Esophagus squamous epithelium (tissue), 5 donors: Measurements from ENCODE around the gene LHCGR. TPM values are rescaled to one million over a fixed set of nuclear protein-coding genes. Genes with fewer than 3 reads are reported as not detected.

Source experiments
- DNase-seq: peaks from one replicate; lab custom pipeline; 2025; lab: John Stamatoyannopoulos, UW
- H3K27ac ChIP-seq, 4 donors: fragments of 200-600 bp; sonication (generic); one replicate each; pipeline ENCODE4 v1.5.1; 2016 to 2019; ENCODE audit warnings: mild to moderate bottlenecking in 1 of 4
- H3K27me3 ChIP-seq, 4 donors: fragments of 200-600 bp; sonication (generic); 1 replicate in 3 of 4; 2 replicates in 1 of 4; pipeline versions ENCODE4 v1.5.1 to v1.6.0; 2017 to 2021; ENCODE audit warnings: antibody characterized with exemption in 1 of 4
- H3K36me3 ChIP-seq, 3 donors: fragments of 200-600 bp; sonication (generic); one replicate each; pipeline ENCODE4 v1.5.1; 2016 to 2019
- H3K4me1 ChIP-seq, 3 donors: fragments of 200-600 bp; sonication (generic); one replicate each; pipeline ENCODE4 v1.5.1; 2017 to 2019
- H3K4me3 ChIP-seq, 4 donors: fragments of 200-600 bp; sonication (generic); 1 replicate in 3 of 4; 2 replicates in 1 of 4; pipeline ENCODE4 v1.5.1; 2016 to 2019; ENCODE audit warnings: mild to moderate bottlenecking in 2 of 4, moderate library complexity in 1 of 4
- H3K9me3 ChIP-seq, 3 donors: fragments of 200-600 bp; sonication (generic); one replicate each; pipeline ENCODE4 v1.5.1; 2016 to 2019
- POLR2A ChIP-seq, 4 donors: fragments of 450-650 bp; IDR thresholded peaks; one replicate each; pipeline ENCODE4 v1.6.1; 2017; ENCODE audit warnings: antibody characterized with exemption in 4 of 4, mild to moderate bottlenecking in 4 of 4, moderate library complexity in 3 of 4
- WGBS, 2 donors: methylation state at CpG; one replicate each; pipeline ENCODE4 v1.1.5; 2018; 5-methylcytosine and 5-hydroxymethylcytosine counted together
- intact Hi-C: fragments of 100-400 bp; cut with DNase I; formaldehyde crosslinking; loops from one replicate; pipeline ENCODE4 v1.15.0; 2022
- total RNA-seq, 4 donors: library from RNA; depleted of rRNA; stranded (reverse); fragments of >200 nt; gene quantifications; one replicate each; pipeline ENCODE4 v1.1.0, GENCODE V29; 2016
- TF ChIP-seq, protein P1 (sequence below), 6 experiments: fragments of 450-650 bp in 4 of 6; fragments of 200-600 bp in 2 of 6; sonication (generic) in 2 of 6; IDR thresholded peaks; one replicate each; pipeline ENCODE4 v1.5.1; 2016 to 2019; ENCODE audit warnings: antibody characterized with exemption in 6 of 6, mild to moderate bottlenecking in 4 of 6, moderate library complexity in 4 of 6
- donor health status: DM: yes; HTN: yes; CAD: no.

The LHCGR gene
- total RNA-seq, 4 donors from 2014 or later, result 0.22 to 0.76 TPM; not detected in 2

- no peaks in the 10 kb centered on the region for H3K9me3 ChIP-seq
- H3K36me3 ChIP-seq, result no peaks in the 10 kb centered on the region
- H3K4me1 ChIP-seq, result no peaks in the 10 kb centered on the region
- intact Hi-C loops, result no loop called here
- H3K4me3 ChIP-seq, result no peak overlapping the region
- no peaks in the 10 kb centered on the region for H3K27me3 ChIP-seq
- TF ChIP-seq, protein P1, sequence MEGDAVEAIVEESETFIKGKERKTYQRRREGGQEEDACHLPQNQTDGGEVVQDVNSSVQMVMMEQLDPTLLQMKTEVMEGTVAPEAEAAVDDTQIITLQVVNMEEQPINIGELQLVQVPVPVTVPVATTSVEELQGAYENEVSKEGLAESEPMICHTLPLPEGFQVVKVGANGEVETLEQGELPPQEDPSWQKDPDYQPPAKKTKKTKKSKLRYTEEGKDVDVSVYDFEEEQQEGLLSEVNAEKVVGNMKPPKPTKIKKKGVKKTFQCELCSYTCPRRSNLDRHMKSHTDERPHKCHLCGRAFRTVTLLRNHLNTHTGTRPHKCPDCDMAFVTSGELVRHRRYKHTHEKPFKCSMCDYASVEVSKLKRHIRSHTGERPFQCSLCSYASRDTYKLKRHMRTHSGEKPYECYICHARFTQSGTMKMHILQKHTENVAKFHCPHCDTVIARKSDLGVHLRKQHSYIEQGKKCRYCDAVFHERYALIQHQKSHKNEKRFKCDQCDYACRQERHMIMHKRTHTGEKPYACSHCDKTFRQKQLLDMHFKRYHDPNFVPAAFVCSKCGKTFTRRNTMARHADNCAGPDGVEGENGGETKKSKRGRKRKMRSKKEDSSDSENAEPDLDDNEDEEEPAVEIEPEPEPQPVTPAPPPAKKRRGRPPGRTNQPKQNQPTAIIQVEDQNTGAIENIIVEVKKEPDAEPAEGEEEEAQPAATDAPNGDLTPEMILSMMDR (IDR thresholded peaks at IDR 0.05), result no peak
- no peak for TF ChIP-seq POLR2A (IDR thresholded peaks at IDR 0.05)
- 67 to 71% methylated on average over 4 of the region's 4 CpGs for WGBS, 2 donors
- no peak for DNase-seq
- no peak overlapping the region for H3K27ac ChIP-seq
Observed at GRCh38 chr2:48693066-48693465, 62.5 kb downstream of the LHCGR start.

- no peaks in the 10 kb centered on the region for H3K36me3 ChIP-seq
- DNase-seq, result no peak
- no peaks in the 10 kb centered on the region for H3K4me1 ChIP-seq
- no peak for TF ChIP-seq POLR2A (IDR thresholded peaks at IDR 0.05)
- TF ChIP-seq, protein P1 (IDR thresholded peaks at IDR 0.05), result no peak
- no peak overlapping the region for H3K4me3 ChIP-seq
- intact Hi-C loops, result no loop called here
- no peaks in the 10 kb centered on the region for H3K9me3 ChIP-seq
- WGBS, 2 donors, result 71 to 74% methylated on average over 3 of the region's 3 CpGs
- no peaks in the 10 kb centered on the region for H3K27me3 ChIP-seq
- H3K27ac ChIP-seq, result no peak overlapping the region
Observed at GRCh38 chr2:48691935-48692691, 63.4 kb downstream of the LHCGR start.

GRCh38 chr2:48685126-48685525 lies 70.4 kb downstream of the LHCGR start:
- no peak for DNase-seq
- WGBS, 2 donors, result 91% methylated on average over 1 of the region's 1 CpG
- no peak overlapping the region for H3K27ac ChIP-seq
- H3K4me1 ChIP-seq, result no peaks in the 10 kb centered on the region
- TF ChIP-seq, protein P1 (IDR thresholded peaks at IDR 0.05), result no peak
- no peak for TF ChIP-seq POLR2A (IDR thresholded peaks at IDR 0.05)
- intact Hi-C loops, result no loop called here
- no peaks in the 10 kb centered on the region for H3K36me3 ChIP-seq
- no peaks in the 10 kb centered on the region for H3K9me3 ChIP-seq
- H3K27me3 ChIP-seq, result no peaks in the 10 kb centered on the region
- H3K4me3 ChIP-seq, result no peak overlapping the region

DNA sequence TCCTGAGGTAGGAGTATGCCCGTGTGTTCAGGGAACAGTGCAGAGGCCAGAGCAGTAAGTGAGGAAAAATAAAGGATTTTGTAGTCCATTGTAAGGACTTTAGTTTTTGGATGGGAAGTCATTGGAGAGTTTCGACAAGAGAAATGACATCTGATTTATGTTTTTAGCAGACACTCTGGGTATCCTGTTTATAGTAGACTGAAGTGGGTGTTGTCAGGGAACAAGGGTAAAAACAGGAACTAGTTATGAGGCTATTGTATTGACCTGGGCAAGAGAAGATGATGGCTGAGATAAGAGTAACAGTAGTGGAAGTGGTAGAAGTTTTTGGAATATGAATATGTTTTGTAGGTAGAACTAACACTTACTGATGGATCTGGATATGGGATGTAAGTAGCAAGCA lies 78.1 kb downstream of the LHCGR start:
- intact Hi-C loops, result no loop called here
- no peak for DNase-seq
- H3K9me3 ChIP-seq, result no peaks in the 10 kb centered on the region
- WGBS, 2 donors, result 41 to 58% methylated on average over 2 of the region's 2 CpGs
- H3K4me3 ChIP-seq, result no peak overlapping the region
- no peaks in the 10 kb centered on the region for H3K36me3 ChIP-seq
- no peaks in the 10 kb centered on the region for H3K27me3 ChIP-seq
- H3K27ac ChIP-seq, result no peak overlapping the region
- no peaks in the 10 kb centered on the region for H3K4me1 ChIP-seq
- TF ChIP-seq POLR2A (IDR thresholded peaks at IDR 0.05), result no peak
- TF ChIP-seq, protein P1 (IDR thresholded peaks at IDR 0.05), result no peak

GRCh38 chr2:48674933-48675332 lies 80.6 kb downstream of the LHCGR start:
- no peak for DNase-seq
- Histone ChIP-seq H3K9me3 (no peaks in the 10 kb centered on the region), H3K27ac (no peak overlapping the region), H3K36me3 (no peaks in the 10 kb centered on the region), H3K27me3 (no peaks in the 10 kb centered on the region), H3K4me3 (no peak overlapping the region), H3K4me1 (no peaks in the 10 kb centered on the region)
- no peak for TF ChIP-seq POLR2A (IDR thresholded peaks at IDR 0.05)
- TF ChIP-seq, protein P1 (IDR thresholded peaks at IDR 0.05), result no peak
- intact Hi-C loops, result no loop called here
- whole genome bisulfite sequencing, 2 donors, result 71 to 83% methylated on average over 2 of the region's 2 CpGs
